ENCODE data around the gene ST6GALNAC2.
A peak's percentile ranks its signal among the peaks of the same experiment; 100 is the strongest.
"Not testable (repeated sequence)": the region's sequence is repeated elsewhere in the genome, so short reads cannot be mapped to it uniquely, and the experiment has no call there.

Gene ST6GALNAC2

DNA sequence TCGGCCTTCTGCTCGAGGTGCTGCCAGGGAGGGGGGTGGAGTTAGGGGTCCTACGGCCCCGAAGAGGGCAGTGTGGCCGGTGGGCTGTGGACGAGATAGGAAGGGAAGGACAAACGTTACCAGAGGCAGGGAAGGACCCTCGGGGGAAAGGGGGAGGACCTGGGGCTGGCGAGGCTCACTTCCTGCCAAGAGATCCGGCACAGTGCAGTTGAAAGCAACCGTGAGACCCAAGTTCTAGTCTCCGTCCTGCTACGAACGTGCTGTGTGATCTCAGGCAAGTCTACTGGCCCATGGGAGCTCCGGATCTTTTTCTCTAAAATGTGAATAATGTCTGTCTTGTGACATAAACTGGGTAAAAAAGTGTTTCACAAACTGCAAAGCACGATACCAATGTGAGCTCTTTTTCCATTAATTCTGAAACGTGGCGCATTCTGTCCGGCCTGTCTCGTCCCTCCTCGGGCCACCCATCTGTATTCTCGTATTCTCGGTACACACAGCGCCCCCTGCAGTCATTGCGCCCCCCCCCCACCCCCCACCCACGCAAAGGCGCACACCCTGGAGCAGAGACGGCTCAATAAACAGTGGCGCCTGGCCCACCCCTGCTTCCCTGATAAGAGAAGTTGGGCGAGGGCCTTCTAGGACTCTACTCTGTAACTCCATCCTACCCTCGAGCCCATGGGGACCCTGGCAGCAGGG, 57.0 kb downstream of the ST6GALNAC2 start:
- DNase-seq (ENCODE audit: low read depth in 2 of 2): no peak

DNA sequence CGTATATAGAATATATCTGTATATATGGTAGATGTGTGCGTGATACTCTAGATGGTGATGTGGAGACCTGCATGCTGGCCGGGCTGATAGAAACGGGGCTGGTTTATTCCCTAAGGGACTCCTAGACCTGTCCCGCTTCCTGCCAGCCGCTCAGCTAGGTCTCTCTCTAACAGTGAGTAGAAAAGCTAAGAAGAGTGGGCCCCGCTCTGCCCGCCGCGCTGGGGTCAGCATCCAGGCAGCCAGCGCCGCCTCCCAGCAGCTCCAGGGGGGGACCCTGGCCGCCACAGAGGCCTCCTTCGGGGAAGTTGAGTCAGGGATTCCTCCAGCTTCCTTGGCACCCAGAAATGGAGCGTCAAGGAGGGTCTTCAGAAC, 57.5 kb downstream of the ST6GALNAC2 start:
- DNase-seq (ENCODE audit: low read depth in 2 of 2): no peak

DNA sequence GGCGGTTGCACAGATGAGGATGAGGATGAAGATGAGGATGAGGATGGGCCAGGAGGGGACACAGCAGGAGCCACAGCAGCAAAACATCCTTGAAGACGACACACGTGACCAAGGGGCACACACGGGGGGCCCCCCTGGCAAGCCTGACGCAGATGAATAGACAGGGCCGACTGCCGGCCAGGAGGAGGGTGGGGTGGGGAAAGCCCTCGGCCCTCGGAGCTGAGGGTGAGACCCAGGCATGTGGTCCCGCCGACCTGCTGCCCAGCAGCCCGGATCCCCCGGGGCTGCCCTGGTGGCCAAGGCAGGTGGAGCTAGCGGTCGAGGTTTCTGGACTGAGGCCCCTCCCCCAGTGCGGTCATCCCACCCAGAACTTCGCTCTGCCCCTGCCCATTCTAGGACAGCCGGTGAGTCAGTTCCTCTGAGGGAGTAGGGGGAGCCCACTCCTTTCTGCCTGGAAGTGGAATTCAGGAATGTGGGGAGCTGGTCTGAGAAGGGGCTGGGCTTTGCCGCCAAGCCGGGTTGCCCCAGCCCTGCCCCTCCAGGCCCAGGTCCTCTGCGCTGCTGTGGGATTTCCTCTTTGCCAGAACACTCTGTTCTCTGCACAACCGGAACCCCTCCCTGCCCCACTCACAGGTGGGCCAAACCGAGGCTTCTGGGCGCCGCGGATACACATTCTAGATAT, 58.1 kb downstream of the ST6GALNAC2 start:
- DNase-seq (ENCODE audit: low read depth in 2 of 2): peak in 1 of 2 donors; percentile 31

DNA sequence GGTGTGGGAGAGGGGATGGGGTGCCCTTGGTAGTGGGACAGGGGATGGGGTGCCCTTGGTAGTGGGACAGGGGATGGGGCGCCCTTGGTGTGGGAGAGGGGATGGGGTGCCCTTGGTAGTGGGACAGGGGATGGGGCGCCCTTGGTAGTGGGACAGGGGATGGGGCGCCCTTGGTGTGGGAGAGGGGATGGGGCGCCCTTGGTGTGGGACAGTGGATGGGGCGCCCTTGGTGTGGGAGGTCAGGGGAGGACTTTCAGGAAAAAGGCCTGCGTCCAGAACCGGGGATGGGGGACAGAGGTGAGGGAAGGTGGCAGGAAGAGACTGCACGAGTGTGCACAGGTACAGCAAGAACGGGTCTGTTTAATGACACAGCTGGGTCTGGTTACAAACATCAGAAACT, 58.6 kb downstream of the ST6GALNAC2 start:
- not testable (repeated sequence) for DNase-seq (ENCODE audit: low read depth in 2 of 2)

DNA sequence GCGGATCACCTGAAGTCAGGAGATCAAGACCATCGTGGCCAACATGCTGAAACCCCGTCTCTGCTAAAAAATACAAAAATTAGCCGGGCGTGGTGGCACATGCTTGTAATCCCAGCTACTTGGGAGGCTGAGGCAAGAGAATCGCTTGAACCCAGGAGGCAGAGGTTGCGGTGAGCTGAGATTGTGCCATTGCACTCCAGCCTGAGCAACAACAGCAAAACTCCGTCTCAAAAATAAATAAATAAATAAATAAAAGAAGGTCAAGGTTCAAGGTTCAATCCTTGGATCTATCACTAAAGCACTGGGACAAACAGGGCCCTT, 60.2 kb downstream of the ST6GALNAC2 start:
- DNase-seq (ENCODE audit: low read depth in 2 of 2): not testable (repeated sequence)

- no peak for DNase-seq (ENCODE audit: low read depth in 2 of 2)
Observed at GRCh38 chr17:76524598-76525512, 60.8 kb downstream of the ST6GALNAC2 start.

- peak; percentile 57 to 61 for DNase-seq (ENCODE audit: low read depth in 2 of 2)
Observed at GRCh38 chr17:76523084-76524037, 62.3 kb downstream of the ST6GALNAC2 start.

DNA sequence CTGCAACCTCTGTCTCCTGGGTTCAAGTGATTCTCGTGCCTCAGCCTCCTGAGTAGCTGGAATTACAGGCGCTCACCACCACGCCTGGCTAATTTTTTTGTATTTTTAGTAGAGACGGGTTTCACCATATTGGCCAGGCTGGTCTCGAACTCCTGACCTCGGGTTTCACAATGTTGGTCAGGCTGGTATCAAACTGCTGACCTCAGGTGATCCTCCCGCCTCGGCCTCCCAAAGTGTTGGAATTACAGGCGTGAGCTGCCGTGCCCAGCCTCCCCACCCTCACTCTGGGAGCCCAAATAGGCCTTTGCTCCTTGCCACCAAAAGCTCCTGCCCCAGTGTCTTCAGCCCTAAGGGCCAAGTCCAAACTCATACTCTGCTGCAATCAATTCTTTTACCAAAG, 64.0 kb downstream of the ST6GALNAC2 start:
- not testable (repeated sequence) for DNase-seq (ENCODE audit: low read depth in 2 of 2)

DNA sequence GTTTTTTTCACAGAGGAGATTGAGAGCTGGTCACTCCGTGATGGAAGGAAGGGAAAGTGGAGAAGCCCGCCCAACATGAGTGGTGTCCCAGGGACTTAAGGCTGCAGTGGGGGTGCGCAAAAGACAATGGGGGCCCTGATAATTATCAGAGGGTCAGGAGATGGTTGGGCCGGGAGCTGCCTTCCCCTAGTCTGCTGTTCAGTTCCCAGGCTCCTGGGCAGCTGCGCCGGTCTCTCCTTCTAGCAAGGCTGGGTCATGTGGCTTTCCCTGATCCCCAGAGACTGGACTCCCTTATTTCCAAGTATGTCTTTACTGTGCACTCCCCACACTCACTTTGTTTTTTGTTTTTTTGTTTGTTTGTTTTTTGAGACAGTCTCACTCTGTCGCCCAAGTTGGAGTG, 64.4 kb downstream of the ST6GALNAC2 start:
- no peak for DNase-seq (ENCODE audit: low read depth in 2 of 2)

DNA sequence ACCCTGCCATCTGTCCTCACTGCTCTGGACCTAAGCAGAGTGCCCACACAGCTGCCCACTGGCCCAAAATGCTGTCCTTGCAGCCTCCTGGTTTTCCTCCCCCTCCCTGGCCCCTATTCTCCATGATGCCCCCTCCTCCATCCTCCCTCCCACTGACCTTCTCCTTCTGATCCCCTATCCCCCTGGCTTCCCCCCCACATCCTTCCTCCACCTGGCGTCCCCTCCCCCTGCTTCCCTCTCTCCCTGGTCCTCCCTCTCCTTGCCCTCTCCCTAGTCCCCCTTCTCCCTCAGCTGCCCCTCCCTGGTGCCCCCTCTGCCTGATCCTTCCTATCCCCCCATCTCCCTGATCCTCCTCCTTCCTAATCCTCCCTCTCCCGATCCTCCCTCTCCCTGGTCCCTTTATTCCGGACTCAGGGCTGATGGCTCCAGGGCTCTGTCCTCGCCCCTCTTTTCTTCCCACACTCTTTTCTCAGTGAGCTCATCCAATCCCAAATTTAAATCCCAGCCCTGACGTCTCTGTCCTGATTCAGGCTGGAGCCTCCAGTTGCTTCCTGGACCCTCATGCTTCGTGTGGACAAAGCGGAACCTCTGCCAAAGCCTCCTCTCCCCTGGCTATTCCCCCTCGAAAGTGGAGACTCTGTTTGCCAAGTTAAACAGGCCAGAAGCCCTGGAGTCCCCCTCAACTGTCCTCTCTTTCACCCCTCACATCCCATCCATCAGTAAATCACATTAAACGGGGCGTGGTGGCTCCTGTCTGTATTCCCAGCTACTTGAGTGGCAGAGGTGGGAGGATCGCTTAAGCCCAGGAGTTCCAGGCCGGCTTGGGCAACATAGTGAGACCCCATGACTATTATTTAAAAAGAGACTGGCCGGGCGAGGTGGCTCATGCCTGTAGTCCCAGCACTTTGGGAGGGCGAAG, 66.4 kb downstream of the ST6GALNAC2 start:
- DNase-seq (ENCODE audit: low read depth in 2 of 2): no peak

DNA sequence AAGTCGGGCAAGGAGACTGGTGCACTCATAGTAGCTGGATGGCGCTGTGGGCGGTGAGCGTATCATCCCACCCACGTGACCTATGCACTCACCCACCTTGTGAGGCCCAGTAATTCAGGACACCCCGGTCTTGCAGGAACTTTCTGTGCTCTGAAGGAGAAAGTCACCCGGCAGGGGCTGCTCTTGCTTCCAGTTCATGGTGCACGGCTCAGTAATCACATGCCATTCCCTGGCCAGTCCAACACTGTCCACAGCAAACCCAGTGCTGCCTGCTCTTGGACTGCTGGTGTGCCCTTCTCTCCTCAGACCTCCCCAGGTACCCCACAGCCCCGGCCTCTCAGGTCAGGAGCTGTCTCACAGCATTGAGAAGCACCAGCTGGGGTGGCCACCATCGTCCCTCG, 68.0 kb downstream of the ST6GALNAC2 start:
- no peak for DNase-seq (ENCODE audit: low read depth in 2 of 2)
